HepG2 (cell line): ENCODE measurements around the gene ANKRD55. TPM values are rescaled to one million over a fixed set of nuclear protein-coding genes. Genes with fewer than 3 reads are reported as not detected.
A peak's percentile ranks its signal among the peaks of the same experiment; 100 is the strongest.

Experiments used
- ARID5B ChIP-seq: IDR thresholded peaks from 2 replicates; pipeline ENCODE4 v1.4.0; 2020; ENCODE audit warnings: mild to moderate bottlenecking, missing genetic modification reagents
- ARNTL ChIP-seq: sonication (generic); formaldehyde crosslinking; IDR thresholded peaks from 2 replicates; pipeline ENCODE4 v1.4.0; 2020; ENCODE audit warnings: mild to moderate bottlenecking, missing genetic modification reagents
- DR1 ChIP-seq: sonication (generic); formaldehyde crosslinking; IDR thresholded peaks from 2 replicates; pipeline ENCODE4 v1.8.0; 2021; ENCODE audit warnings: mild to moderate bottlenecking, missing genetic modification reagents, inconsistent platforms
- EED ChIP-seq: sonication (generic); formaldehyde crosslinking; IDR thresholded peaks from 2 replicates; pipeline ENCODE4 v1.5.0; 2020; ENCODE audit warnings: mild to moderate bottlenecking, missing genetic modification reagents
- HOXD1 ChIP-seq: sonication (generic); formaldehyde crosslinking; IDR thresholded peaks from 2 replicates; pipeline ENCODE4 v1.5.0; 2020; ENCODE audit warnings: missing genetic modification reagents
- MAFK ChIP-seq, 2 experiments: IDR thresholded peaks in 1 of 2; conservative IDR thresholded peaks in 1 of 2; 2 replicates each; pipeline ENCODE4 v1.6.1; 2011; ENCODE audit warnings: improper control_type of control experiment in 2 of 2, low read length in 2 of 2
- MIER3 ChIP-seq: IDR thresholded peaks from 2 replicates; pipeline ENCODE4 v1.6.1; 2016; ENCODE audit warnings: missing compliant biosample characterization, borderline replicate concordance
- POGZ ChIP-seq: sonication (generic); formaldehyde crosslinking; IDR thresholded peaks from 2 replicates; pipeline ENCODE4 v1.4.0; 2020; ENCODE audit warnings: mild to moderate bottlenecking, missing genetic modification reagents
- RAD21 ChIP-seq: fragments of 450-650 bp; formaldehyde crosslinking; IDR thresholded peaks from 2 replicates; pipeline ENCODE4 v1.5.0; 2020; ENCODE audit warnings: mild to moderate bottlenecking
- RAD51 ChIP-seq: fragments of 450-650 bp; IDR thresholded peaks from 2 replicates; pipeline ENCODE4 v1.6.1; 2016; ENCODE audit warnings: borderline replicate concordance
- SMC3 ChIP-seq: IDR thresholded peaks from 2 replicates; pipeline ENCODE4 v1.6.1; 2011; ENCODE audit warnings: low read length, improper control_type of control experiment
- TMF1 ChIP-seq: sonication (generic); formaldehyde crosslinking; IDR thresholded peaks from 2 replicates; pipeline ENCODE4 v1.8.1; 2022; ENCODE audit warnings: low read depth, missing genetic modification reagents
- XRCC5 ChIP-seq: fragments of 200-400 bp; formaldehyde crosslinking; optimal IDR thresholded peaks from 2 replicates; pipeline ENCODE3; 2017; ENCODE audit warnings: mild to moderate bottlenecking, low read length
- ZBTB3 ChIP-seq: sonication (generic); formaldehyde crosslinking; IDR thresholded peaks from 2 replicates; pipeline ENCODE4 v1.4.0; 2020; ENCODE audit warnings: low read depth, mild to moderate bottlenecking, moderate library complexity, missing genetic modification reagents, borderline replicate concordance
- ZNF44 ChIP-seq: sonication (generic); formaldehyde crosslinking; IDR thresholded peaks from 2 replicates; pipeline ENCODE4 v1.5.1; 2020; ENCODE audit warnings: mild to moderate bottlenecking, missing genetic modification reagents
- ZNF7 ChIP-seq: IDR thresholded peaks from 2 replicates; pipeline ENCODE4 v1.6.1; 2016; ENCODE audit warnings: missing biosample characterization, missing genetic modification reagents
- polyA plus RNA-seq, 8 experiments: library from polyadenylated mRNA; depleted of rRNA in 3 of 8; stranded (reverse) in 7 of 8; unstranded in 1 of 8; fragments of >200 nt; fragmentation: Illumina TruSeq in 4 of 8; extraction: Trizol in 4 of 8; gene quantifications; 2 replicates each; pipeline versions ENCODE4 v1.2.1 to v1.2.3, GENCODE V29; 2011 to 2016; ENCODE audit warnings: low read depth in 4 of 8, missing spikeins in 1 of 8, mixed read lengths in 1 of 8; ENCODE audit not compliant: insufficient read depth in 1 of 8
- total RNA-seq, 5 experiments: library from RNA; depleted of rRNA; stranded (reverse); fragments of >200 nt; fragmentation: Illumina TruSeq; extraction: Trizol; gene quantifications; 2 replicates each; pipeline ENCODE4 v1.2.3, GENCODE V29; 2016; ENCODE audit warnings: low read depth in 1 of 5
- TF ChIP-seq, protein P1 (sequence below): sonication (generic); formaldehyde crosslinking; IDR thresholded peaks from 2 replicates; pipeline ENCODE4 v1.4.0; 2020; ENCODE audit warnings: missing genetic modification reagents, borderline replicate concordance
- TF ChIP-seq, protein P2 (sequence below): sonication (generic); formaldehyde crosslinking; IDR thresholded peaks from 2 replicates; pipeline ENCODE4 v1.8.0; 2022; ENCODE audit warnings: missing genetic modification reagents, low read depth, mild to moderate bottlenecking, borderline replicate concordance
- TF ChIP-seq, protein P3 (sequence below): sonication (generic); formaldehyde crosslinking; IDR thresholded peaks from 2 replicates; pipeline ENCODE4 v1.9.0; 2021; ENCODE audit warnings: missing genetic modification reagents, borderline replicate concordance

Gene ANKRD55
- total and polyA plus RNA-seq, 2 of the 13 experiments (the other 11 are each of a cell fraction or from before 2014, with no cell fraction given): 0.11 to 0.28 TPM

DNA sequence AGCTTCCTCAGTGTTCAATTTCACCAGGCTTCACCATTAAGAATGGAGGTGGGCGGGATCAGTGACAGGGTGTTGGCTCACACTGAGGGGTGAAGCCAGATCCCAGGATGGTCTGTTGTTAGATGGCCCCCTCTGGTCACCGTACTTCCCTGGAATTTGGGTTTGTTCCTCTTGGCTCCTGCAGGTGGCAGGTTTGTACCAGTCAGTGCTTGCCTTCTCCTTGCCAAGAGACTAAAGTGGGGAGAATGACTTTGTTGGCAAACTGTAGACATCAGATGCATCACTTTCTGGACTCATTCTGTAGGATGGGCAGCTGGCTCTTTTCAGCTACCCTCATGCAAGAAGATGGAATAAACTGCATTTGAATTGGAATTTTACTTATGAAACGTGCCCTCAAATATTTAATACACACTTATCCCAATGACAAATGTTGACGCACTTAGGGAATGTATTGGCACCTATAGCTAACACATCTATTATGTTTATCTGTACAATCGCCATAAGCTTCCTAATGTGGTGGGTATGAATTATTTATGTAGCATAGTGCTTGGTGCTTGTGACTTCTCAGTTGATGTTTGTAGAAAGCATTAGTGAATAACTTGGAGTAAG lies 31.4 kb upstream of the ANKRD55 start (continued):
- TF ChIP-seq, protein P1, sequence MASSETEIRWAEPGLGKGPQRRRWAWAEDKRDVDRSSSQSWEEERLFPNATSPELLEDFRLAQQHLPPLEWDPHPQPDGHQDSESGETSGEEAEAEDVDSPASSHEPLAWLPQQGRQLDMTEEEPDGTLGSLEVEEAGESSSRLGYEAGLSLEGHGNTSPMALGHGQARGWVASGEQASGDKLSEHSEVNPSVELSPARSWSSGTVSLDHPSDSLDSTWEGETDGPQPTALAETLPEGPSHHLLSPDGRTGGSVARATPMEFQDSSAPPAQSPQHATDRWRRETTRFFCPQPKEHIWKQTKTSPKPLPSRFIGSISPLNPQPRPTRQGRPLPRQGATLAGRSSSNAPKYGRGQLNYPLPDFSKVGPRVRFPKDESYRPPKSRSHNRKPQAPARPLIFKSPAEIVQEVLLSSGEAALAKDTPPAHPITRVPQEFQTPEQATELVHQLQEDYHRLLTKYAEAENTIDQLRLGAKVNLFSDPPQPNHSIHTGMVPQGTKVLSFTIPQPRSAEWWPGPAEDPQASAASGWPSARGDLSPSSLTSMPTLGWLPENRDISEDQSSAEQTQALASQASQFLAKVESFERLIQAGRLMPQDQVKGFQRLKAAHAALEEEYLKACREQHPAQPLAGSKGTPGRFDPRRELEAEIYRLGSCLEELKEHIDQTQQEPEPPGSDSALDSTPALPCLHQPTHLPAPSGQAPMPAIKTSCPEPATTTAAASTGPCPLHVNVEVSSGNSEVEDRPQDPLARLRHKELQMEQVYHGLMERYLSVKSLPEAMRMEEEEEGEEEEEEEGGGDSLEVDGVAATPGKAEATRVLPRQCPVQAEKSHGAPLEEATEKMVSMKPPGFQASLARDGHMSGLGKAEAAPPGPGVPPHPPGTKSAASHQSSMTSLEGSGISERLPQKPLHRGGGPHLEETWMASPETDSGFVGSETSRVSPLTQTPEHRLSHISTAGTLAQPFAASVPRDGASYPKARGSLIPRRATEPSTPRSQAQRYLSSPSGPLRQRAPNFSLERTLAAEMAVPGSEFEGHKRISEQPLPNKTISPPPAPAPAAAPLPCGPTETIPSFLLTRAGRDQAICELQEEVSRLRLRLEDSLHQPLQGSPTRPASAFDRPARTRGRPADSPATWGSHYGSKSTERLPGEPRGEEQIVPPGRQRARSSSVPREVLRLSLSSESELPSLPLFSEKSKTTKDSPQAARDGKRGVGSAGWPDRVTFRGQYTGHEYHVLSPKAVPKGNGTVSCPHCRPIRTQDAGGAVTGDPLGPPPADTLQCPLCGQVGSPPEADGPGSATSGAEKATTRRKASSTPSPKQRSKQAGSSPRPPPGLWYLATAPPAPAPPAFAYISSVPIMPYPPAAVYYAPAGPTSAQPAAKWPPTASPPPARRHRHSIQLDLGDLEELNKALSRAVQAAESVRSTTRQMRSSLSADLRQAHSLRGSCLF (CRISPR knock-in tag): no peak
- TF ChIP-seq MAFK (conservative IDR thresholded peaks at IDR 0.05 in 1 of 2, IDR thresholded peaks at IDR 0.05 in 1 of 2; ENCODE audit: low read length in 2 of 2) (no peak), ARNTL (CRISPR knock-in tag) (no peak), HOXD1 (CRISPR knock-in tag) (no peak), ARID5B (CRISPR knock-in tag) (no peak), ZBTB3 (CRISPR knock-in tag) (no peak), EED (CRISPR knock-in tag) (no peak), POGZ (CRISPR knock-in tag) (no peak), XRCC5 (peak; percentile 19), RAD51 (no peak), MIER3 (0 out of 2 replicates have a peak, but pooled peaks have one; percentile 34), ZNF44 (CRISPR knock-in tag) (no peak), DR1 (CRISPR knock-in tag) (no peak), TMF1 (CRISPR knock-in tag) (no peak), ZNF7 (no peak), SMC3 (peak; percentile 72), RAD21 (peak; percentile 64; the same call in 1 of the 2 replicates)
- TF ChIP-seq, protein P2, sequence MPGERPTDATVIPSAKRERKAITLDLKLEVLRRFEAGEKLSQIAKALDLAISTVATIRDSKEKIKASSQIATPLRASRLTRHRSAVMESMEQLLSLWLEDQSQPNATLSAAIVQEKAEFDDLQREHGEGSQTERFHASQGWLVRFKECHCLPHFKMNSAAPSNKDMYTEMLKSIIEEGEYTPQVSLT (CRISPR knock-in tag): no peak
- TF ChIP-seq, protein P3, sequence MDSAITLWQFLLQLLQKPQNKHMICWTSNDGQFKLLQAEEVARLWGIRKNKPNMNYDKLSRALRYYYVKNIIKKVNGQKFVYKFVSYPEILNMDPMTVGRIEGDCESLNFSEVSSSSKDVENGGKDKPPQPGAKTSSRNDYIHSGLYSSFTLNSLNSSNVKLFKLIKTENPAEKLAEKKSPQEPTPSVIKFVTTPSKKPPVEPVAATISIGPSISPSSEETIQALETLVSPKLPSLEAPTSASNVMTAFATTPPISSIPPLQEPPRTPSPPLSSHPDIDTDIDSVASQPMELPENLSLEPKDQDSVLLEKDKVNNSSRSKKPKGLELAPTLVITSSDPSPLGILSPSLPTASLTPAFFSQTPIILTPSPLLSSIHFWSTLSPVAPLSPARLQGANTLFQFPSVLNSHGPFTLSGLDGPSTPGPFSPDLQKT (CRISPR knock-in tag): no peak
